GM12873 (cell line): ENCODE data around the gene ANKFN1.

Experiments used
- CTCF ChIP-seq: IDR thresholded peaks from 2 replicates; pipeline ENCODE4 v1.5.1; 2012; ENCODE audit warnings: low read depth, mild to moderate bottlenecking, moderate library complexity, low read length, control low read depth; ENCODE audit not compliant: insufficient read depth; ENCODE audit errors: missing control alignments

Gene ANKFN1

GRCh38 chr17:56447171-56447570 is 293.9 kb downstream of the ANKFN1 start:
- no peak for TF ChIP-seq CTCF

- no peak for TF ChIP-seq CTCF
Measured at GRCh38 chr17:56448371-56448770, 295.1 kb downstream of the ANKFN1 start.

- no peak for TF ChIP-seq CTCF
Measured at GRCh38 chr17:56449176-56449575, 295.9 kb downstream of the ANKFN1 start.

GRCh38 chr17:56451629-56452028 is 298.4 kb downstream of the ANKFN1 start:
- no peak for TF ChIP-seq CTCF

- TF ChIP-seq CTCF: no peak
Measured at GRCh38 chr17:56452461-56452860, 299.2 kb downstream of the ANKFN1 start.

GRCh38 chr17:56457501-56457900 is 304.2 kb downstream of the ANKFN1 start:
- TF ChIP-seq CTCF: no peak

- no peak for TF ChIP-seq CTCF
Measured at GRCh38 chr17:56465886-56466285, 312.6 kb downstream of the ANKFN1 start.

GRCh38 chr17:56468840-56469239 is 315.6 kb downstream of the ANKFN1 start:
- no peak for TF ChIP-seq CTCF
